ENCODE data around the gene TRMT10B.

DNA sequence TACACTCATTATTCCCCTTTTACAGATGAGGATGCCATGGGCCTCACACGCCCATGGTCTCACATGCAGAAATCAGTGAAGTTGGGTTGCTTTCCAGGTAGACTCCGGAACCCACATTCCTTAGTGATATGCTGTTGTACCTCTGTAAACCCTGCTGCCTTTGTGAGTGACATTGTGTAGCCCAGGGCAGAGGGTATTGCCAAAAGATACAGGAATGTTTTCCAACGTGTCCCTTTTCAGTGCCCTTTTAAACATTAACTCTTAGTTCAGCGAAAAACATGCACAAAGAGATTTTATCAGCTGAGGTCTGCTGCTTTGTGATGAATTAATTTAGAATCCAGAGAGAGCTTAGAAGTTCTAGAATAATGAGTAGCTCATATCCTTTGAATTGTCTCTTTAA is 38.3 kb upstream of the TRMT10B start:
- TF ChIP-seq, protein P1, sequence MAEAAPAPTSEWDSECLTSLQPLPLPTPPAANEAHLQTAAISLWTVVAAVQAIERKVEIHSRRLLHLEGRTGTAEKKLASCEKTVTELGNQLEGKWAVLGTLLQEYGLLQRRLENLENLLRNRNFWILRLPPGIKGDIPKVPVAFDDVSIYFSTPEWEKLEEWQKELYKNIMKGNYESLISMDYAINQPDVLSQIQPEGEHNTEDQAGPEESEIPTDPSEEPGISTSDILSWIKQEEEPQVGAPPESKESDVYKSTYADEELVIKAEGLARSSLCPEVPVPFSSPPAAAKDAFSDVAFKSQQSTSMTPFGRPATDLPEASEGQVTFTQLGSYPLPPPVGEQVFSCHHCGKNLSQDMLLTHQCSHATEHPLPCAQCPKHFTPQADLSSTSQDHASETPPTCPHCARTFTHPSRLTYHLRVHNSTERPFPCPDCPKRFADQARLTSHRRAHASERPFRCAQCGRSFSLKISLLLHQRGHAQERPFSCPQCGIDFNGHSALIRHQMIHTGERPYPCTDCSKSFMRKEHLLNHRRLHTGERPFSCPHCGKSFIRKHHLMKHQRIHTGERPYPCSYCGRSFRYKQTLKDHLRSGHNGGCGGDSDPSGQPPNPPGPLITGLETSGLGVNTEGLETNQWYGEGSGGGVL (tag by site-specific recombination; IDR thresholded peaks at IDR 0.05), result no peak
- TF ChIP-seq, protein P2, sequence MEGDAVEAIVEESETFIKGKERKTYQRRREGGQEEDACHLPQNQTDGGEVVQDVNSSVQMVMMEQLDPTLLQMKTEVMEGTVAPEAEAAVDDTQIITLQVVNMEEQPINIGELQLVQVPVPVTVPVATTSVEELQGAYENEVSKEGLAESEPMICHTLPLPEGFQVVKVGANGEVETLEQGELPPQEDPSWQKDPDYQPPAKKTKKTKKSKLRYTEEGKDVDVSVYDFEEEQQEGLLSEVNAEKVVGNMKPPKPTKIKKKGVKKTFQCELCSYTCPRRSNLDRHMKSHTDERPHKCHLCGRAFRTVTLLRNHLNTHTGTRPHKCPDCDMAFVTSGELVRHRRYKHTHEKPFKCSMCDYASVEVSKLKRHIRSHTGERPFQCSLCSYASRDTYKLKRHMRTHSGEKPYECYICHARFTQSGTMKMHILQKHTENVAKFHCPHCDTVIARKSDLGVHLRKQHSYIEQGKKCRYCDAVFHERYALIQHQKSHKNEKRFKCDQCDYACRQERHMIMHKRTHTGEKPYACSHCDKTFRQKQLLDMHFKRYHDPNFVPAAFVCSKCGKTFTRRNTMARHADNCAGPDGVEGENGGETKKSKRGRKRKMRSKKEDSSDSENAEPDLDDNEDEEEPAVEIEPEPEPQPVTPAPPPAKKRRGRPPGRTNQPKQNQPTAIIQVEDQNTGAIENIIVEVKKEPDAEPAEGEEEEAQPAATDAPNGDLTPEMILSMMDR (tag by site-specific recombination; IDR thresholded peaks at IDR 0.05), result no peak
- TF ChIP-seq YY1 (tag by site-specific recombination; IDR thresholded peaks at IDR 0.05) (no peak), ZBTB21 (tag by site-specific recombination; IDR thresholded peaks at IDR 0.05) (no peak), ZNF138 (tag by site-specific recombination; IDR thresholded peaks at IDR 0.05; ENCODE audit: borderline replicate concordance) (no peak), ZNF274 (IDR thresholded peaks at IDR 0.05; ENCODE audit: low read length) (no peak), ZNF274 (tag by site-specific recombination; IDR thresholded peaks at IDR 0.05; ENCODE audit: borderline replicate concordance) (no peak), HOXA7 (CRISPR knock-in tag; IDR thresholded peaks at IDR 0.05; ENCODE audit: borderline replicate concordance) (no peak)
- TF ChIP-seq, protein P3, sequence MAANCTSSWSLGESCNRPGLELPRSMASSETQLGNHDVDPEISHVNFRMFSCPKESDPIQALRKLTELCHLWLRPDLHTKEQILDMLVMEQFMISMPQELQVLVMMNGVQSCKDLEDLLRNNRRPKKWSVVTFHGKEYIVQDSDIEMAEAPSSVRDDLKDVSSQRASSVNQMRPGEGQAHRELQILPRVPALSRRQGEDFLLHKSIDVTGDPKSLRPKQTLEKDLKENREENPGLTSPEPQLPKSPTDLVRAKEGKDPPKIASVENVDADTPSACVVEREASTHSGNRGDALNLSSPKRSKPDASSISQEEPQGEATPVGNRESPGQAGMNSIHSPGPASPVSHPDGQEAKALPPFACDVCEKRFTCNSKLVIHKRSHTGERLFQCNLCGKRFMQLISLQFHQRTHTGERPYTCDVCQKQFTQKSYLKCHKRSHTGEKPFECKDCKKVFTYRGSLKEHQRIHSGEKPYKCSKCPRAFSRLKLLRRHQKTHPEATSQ (tag by site-specific recombination; IDR thresholded peaks at IDR 0.05), result no peak
